GM19395 (cell line): ENCODE measurements around the gene GLT1D1.

Experiments used
- ATAC-seq: cut with Tn5 transposase; IDR thresholded peaks from one replicate; pipeline ENCODE4 v1.9.1; 2021; ENCODE audit warnings: mild to moderate bottlenecking, moderate library complexity; ENCODE audit not compliant: unreplicated experiment

Gene GLT1D1

DNA sequence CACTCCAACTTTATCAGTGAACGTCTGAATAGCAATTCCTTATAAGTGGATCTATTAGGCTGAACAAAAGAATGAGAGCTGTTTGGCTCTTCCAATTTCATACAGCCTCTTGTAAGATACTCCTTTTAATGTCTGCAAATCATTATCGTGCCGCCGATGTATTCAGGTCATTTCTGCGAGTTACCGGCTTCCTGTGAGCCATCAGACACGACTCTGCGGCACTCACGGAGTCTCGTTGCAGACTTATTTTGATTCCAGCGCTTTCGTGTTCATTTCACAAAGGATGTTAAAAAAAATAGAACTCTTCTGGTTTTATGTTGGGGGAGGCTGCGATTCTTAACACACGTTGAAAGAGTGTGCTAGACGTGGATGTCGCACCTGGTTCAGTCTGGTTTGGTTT is 106.6 kb downstream of the GLT1D1 start:
- no peak for ATAC-seq

DNA sequence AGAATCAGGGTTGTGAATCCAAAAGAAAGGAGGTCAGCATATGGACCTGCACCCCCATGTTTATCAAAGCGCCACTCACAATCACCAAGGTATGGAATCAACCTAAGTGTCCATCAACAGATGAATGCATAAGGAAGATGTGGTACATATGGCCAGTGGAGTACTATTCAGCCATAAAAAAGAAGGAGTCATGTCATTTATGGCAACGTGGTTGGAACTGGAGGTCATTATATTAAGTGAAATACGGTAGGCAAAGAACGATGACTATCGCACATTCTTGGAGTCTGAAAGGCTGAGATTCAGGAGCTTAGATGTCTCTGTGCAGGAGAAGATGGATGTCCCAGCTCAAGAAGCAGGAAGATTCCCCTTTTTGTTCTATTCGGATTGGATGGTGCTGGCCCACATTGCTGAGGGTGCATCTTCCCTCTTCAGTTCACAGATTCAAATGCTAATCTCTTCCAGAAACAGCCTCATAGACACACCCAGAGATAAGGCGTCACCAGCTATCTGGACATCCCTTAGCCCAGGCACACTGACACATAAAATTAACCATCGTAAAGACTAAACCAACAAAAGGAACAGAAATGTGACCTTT is 108.1 kb downstream of the GLT1D1 start:
- no peak for ATAC-seq

DNA sequence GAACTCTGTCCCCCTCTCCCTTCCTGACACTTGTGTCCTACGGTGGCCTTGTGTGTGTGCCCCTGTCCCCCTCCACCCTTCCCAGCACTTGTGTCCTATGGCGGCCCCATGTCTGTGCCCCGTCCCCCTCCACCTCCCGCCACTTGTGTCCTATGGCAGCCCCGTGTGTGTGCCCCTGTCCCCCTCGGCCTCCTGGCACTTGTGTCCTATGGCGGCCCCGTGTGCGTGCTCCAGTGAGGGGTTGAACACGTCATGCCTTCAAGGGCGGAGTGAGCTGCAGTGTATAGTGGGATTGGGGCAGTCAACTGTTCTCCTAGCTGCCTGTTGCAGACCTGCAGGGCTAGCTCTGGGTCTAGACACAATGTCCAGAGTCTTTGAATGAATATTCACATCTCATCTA is 108.7 kb downstream of the GLT1D1 start:
- no peak for ATAC-seq

DNA sequence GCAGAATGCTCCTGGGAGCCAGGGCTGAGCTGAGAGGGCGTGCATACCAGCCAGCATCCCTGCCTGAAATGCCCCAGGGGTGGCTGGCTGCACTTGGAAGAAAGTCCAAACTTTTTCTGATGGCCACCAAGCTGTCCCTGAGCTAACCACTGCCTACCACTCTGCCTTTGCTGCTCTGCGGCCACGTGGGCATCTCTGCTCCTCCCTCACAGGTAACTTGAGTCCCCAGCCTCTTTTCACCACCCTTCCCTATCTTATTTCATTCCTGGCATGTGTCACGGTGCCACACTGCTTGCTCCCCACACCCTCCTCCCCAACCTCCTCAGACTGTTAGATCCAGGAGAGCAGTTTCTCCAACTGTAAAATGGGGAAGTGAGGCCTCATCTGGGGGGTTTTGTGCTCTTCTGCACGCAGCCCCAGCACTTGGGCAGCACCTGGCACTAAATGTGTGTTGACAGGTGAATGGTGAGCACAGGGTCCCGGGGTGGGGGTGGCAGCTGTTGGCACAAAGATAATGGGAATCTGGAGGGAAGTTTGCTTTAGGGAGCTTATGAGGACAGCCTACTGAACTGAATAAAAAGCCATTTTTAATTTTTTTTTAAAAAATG is 113.0 kb downstream of the GLT1D1 start:
- no peak for ATAC-seq

DNA sequence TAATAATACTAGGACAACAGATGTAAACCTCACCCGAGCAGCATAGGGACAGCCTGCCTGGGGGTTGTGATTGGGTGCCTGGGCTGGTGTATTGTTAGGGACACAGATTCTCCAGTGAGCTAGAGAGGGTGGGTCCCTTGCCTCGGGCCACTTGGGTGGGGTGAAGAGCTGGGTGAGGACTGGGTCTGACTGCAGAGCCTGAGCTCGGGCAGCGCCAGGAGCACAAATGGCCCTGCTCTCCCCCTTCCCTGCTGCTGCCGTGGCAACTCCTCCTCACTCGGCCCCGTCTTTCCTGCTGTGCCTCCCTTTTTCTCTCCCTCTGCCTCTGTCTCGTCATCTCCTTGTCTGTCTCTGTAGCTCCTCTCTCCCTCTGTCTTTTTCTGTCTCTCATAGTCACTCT is 115.4 kb downstream of the GLT1D1 start:
- no peak for ATAC-seq

DNA sequence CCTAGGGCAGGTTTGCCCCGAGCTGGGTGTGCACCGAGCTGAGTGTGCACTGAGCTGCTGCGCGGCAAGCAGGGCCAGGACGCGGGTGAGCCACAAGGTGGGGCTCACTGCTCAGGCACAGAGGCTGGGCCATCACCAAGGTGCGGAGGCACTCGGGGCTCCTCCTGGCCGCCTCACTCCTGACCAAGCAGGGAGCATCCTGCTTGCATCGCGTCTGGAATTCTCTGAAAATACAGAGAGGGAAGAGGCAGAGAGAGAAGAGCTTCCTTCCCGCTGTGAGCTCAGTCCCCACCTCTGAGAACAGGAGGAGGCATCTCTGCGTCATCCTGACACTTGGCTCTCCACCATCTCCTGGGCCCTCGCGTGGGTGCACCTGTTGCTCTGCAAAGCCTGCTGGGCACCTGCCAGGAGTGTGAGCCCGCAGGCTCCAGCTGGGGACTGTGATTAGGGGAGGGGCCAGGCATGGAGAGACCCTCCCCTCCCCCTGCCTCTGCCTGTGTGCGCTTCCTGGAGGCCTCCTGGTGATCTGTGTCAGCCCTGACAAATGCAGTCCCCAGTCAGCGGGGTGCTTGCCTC is 116.3 kb downstream of the GLT1D1 start:
- peak; percentile 85 for ATAC-seq

DNA sequence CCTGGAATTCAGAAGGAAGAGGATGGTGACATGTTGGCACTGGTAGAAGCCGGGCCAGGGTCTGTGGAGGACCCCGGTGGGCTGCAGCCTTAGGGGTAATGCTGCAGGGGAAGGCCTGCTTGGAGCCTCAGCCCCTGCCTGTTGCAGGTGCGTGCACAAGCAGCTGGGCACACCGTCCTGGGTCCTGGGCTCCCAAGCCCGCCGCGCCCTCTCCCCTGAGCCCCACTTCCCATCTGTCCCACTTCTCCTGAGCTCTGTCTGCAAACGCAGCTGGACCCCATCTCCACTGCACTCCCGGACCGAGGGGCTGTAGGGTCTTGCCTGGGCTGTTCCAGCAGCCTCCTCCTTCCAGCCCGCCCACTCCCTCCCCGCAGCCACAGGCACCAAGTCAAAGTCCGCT is 116.8 kb downstream of the GLT1D1 start:
- no peak for ATAC-seq

DNA sequence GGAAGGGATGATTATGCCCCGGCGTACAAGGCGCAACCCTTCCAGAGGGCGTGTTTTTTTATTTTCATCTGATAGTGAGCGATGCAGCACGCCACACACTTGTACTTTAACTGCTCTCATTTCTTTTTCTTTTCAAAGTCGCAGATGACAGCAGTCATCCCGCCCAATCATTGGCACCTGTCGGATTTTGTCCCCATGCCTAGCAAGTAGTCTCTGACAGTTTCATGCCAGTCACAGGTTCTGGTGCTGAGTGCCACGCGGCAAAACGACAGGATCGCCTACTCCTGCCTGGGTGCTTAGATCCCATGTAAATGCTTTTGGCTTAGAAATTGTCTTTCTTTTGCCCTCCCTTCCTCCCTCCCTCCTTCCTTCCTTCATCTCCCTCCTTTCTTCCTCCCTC is 117.7 kb downstream of the GLT1D1 start:
- no peak for ATAC-seq

DNA sequence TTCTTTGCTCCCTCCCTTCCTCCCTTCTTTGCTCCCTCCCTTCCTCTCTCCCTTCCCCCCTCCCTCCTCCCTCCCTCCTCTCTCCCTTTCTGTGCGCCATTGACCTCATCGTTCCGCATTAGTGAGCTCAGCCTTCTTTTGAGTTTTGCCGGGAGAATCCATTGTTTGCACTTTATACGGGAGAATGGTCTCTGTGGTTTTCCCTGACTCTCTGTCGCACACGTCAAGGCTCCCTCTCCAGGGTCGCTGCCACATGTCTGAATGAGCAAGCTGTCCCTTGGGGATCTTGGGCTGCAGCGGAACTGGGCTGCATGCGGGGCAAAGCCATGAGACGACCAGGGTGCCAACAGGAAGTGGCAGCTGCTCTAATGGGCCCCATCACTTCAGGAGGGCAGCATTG is 118.5 kb downstream of the GLT1D1 start:
- no peak for ATAC-seq

DNA sequence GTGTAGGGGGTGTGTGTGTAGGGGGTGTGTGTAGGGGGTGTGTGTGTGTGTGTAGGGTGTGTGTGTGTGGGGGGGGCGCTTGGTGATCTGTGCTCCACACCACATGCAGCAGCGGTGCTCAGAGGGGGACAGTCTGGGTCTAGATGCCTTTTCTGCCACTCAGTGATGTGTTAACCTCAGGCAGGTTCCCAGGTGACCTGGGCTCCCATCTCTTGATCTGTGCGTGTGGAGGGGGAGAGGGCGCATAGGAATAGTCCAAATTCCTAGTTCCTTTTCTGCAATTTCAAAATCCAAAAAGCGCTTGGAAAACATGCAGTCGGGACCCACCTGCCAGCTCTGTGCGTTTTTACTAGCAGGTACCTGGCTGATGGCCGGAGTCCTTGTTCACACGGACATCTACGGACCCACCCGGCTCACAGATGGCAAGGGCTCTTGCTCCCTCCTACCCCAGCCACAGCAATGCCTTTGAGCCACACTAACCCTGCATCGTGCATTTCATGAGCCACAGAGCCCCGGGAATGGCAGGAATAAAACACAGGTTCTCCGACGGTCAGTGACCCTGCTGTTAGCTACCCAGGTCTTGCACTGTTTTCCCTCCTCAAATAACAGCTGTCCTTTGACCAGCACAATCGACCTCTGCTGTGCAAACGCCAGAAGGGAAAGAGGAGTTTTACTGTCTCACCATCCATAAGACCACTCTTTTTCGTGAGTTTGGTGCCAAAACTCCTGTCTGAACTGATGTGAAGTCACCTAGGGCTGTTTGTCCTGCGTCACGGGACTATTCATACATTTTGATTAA is 120.8 kb downstream of the GLT1D1 start:
- ATAC-seq: no peak

DNA sequence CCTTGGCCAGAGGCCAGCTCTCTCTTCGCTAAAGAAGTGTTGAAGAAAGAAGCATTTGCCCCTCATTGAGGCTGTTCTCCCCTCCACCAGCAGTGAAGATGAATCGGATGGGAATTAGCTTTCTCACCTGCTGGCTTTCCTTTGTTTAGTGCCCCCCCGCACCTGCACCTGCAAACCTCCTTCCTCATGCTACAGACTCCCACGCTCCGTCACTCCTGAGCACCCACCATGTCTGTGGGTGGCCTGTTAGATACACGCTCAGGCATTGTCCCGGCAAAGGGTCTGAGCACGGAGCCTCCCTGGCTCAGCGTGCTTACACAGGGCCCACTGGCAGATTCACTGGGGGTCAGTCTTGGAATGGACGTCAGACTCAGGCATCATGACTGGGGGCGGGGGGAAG is 121.6 kb downstream of the GLT1D1 start:
- ATAC-seq: no peak

DNA sequence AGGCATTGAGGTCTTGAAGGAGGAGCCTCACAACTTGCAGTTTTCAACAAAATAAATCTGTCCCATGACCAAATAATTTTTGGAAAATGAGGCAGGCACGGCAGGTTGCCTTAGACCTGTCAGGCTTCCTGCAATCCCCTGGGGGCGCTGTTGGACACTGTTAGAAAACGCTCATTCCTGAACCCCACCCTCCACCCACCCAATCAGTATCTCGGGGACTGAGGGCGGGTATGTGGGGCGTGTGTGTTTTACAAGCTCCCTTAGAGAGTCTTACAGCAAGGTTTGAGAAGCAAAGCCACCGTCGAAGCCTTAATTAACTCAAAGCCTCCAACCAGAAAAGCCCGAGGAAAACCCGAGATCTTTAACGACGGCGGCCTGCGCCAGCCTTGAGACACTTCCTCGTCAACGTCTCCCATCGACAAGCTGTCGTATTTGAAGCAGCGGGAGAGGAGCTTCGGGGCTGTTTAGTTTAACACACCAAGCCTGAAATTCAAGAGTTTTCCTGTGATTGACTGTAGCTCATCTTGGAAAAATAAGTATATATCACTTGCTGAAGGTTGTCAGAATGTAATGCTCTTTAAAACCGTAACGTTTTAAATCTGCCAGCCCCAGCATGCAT is 123.0 kb downstream of the GLT1D1 start:
- no peak for ATAC-seq

DNA sequence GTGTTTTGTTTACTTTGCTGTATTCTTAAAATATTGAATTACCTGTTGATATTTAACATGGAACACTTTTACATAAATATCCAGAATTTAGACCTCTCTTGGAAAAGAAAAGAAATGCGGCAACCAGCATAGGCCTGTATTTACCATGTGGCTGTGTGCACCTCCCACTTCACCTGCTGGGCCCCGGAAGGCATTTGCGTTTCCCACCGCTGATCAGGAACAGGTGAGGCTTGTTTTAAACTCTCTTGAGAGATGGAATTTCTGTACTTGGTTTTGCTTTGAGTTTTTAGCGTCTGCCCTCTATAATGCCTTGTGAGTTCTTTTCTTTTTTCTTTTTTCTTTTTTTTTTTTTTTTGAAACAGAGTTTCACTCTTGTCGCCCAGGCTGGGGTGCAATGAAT is 124.2 kb downstream of the GLT1D1 start:
- ATAC-seq: no peak

DNA sequence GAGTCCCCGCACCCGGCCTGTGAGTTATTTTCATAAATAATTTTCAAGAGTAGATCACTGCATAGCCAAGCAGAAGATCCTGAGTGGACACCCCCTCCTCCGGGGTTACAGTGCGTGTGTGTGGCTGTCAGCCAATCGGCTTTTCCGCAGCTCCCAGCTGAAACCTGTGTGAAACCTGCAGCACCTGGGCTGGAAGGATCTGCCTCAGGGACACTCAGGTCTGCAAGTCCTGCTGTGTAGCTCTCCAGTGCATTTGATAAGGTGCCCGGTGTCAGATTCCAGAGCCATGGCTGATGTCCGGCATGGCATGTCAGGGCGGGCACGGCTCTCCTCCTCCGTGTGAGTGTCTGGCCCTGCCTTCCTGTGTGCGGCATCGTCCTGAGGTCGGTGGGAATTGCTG is 124.8 kb downstream of the GLT1D1 start:
- ATAC-seq: no peak

DNA sequence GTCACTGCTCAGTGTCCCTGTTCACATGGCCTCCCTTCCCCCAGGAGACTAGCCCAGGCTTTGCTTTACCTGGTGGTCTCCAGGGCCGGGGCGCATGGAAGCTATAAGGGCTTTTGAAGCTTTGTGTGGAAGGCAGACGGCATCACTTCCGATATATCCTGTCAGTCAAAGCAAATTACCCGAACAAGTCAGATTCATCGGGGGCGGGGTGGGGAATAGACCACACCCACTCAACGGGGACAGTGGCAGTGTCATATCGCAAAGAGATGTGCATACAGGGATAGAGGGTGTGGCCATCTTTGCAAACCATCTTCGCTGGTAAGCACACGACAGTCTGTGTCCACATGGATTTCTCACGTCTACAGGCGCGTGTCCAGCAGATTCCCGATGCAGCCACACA is 127.3 kb downstream of the GLT1D1 start:
- no peak for ATAC-seq

DNA sequence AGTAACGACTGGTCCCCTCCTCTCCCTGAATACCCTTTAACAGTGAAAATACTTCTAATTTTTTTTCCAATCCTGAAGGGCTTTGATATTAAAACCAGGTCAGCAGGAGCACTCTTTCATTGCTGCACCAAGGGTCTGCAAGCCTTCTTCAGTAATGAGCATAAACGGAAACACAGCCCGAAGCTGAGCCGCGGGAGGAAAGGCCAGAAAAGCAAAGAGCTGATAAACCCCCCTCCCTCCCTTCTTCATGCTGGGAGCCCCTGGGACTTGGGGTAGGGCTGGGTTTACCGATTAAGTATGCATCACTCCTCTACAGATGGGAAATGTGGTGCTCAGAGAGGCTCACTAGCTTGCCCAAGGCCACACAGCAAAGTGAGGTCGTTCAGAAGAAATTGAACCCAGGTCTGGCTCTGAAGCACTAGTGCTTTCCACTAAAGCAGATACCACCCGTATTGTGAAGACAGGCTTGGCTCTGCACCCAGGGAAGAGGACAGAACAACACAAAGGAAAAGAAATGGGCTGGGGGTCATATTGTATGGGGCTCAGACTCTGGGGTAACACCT is 128.8 kb downstream of the GLT1D1 start:
- ATAC-seq: no peak

DNA sequence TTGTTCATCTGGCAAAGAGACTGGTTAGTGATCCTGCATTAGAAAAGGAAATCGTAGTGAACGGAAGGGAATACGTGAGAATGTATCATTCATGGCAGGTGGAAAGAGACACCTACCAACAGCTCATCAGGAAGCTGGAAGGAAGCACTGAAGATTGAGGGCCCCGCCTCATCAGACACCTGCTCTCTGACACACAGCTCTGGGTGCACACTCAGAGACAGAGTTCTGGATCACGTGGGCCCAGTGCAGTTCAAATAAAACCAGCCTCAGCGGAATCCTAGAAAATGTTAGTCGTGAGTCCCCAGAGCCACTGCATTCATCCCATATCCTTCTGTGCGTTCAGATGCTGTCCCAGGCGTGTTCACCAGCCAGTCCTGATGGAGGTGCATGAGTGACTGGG is 129.7 kb downstream of the GLT1D1 start:
- ATAC-seq: no peak

DNA sequence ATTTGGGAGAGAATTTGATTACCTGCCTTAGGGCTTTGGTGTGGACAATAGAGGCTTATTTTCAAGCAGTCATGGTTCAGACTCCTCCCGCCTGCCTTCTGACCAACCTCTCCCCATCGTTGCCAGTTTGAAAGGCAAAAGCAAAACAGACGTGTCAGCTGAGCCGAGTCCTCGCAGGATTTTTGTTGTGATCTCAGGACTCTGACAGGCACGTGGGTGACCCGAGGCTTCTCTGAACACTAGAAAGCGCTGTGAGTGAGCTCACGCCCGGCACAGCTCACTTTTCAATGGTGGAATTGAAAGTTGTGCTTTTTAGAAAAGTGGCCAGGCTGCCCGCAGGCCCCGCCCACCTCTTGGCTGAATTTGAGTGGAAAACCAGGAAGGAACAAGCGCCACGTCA is 130.1 kb downstream of the GLT1D1 start:
- ATAC-seq: no peak

DNA sequence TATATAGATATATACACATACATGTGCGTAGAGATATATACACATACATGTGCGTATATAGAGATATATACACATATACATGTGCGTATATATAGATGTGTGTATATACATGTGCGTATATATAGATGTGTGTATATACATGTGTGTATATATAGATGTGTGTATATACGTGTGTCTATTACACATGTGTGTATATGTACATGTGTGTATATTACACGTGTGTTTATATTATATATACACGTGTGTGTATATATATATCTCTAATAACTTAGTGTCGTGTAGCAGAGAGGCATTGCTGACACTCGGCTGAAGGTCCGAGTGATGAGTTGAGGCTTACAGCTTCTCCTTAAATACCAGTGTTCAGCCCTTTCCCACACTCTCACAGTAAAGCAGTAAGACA is 133.7 kb downstream of the GLT1D1 start:
- no peak for ATAC-seq

DNA sequence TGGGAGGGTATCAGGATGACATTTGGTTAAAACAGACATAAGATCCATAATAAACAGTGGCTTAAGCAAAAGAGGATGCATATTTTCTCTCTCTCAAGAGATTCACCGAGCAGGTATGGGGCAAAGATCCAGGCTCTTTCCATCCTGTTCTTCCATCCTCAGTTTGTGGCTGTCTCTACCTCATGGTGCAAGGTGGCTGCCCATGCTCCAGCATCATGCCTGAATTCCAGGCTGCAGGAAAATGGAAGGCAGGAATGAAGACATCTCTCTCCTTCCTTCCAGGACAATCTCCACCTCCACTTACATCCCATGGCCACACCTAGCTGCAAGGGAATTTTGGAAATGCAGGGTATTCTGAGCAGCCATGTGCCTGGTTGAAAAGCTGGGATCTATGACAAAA is 136.0 kb downstream of the GLT1D1 start:
- no peak for ATAC-seq

DNA sequence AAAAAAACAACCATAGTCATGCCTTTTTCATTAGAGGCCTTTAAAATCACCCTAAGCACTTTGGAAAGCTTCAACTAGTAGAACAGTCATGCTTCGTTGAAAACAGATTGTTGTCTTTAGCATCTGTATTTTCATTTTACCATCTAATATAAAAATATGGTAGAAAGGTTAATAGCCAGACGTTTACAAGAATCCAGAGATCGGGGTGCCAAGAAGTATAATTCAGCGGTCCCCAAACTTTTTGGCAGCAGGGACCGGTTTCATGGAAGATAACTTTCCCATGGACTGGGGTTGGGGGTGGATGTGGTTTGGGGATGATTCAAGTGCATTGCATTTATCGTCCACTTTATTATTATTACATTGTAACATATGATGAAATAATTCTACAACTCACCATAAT is 138.4 kb downstream of the GLT1D1 start:
- no peak for ATAC-seq
